ENCODE measurements around the gene CHRM2.

The CHRM2 gene

GRCh38 chr7:137036768-137037167, 168.3 kb downstream of the CHRM2 start:
- Histone ChIP-seq H3K4me1 (ENCODE audit: control insufficient read depth, low read length) (no peaks in the 10 kb centered on the region), H3F3A (ENCODE audit: control insufficient read depth, insufficient read depth) (no peaks in the 10 kb centered on the region), H3K27me3 (ENCODE audit: control insufficient read depth, low read length) (no peaks in the 10 kb centered on the region), H3K27ac (ENCODE audit: low read depth, low read length) (no peak overlapping the region), H3K4me3 (ENCODE audit: low read length) (no peak overlapping the region), H3K9me2 (replicated peaks; ENCODE audit: control insufficient read depth, low read length) (no peaks in the 10 kb centered on the region), H4K20me1 (ENCODE audit: control insufficient read depth, insufficient read depth, low read depth, low read length) (no peaks in the 10 kb centered on the region), H3K36me3 (ENCODE audit: control insufficient read depth, low read length) (no peaks in the 10 kb centered on the region), H3K4me2 (ENCODE audit: low read length) (no peak overlapping the region), H3K79me2 (ENCODE audit: control insufficient read depth, low read length) (no peaks in the 10 kb centered on the region), H3K9me3 (ENCODE audit: control insufficient read depth, insufficient read depth, low read length) (no peaks in the 10 kb centered on the region)
- TF ChIP-seq CTCF (IDR thresholded peaks at IDR 0.05; ENCODE audit: low read depth, low read length, poor library complexity, severe bottlenecking) (no peak), EZH2phosphoT487 (IDR thresholded peaks at IDR 0.05; ENCODE audit: borderline replicate concordance, low read length) (no peak)

GRCh38 chr7:137038706-137039105, 170.3 kb downstream of the CHRM2 start:
- Histone ChIP-seq H3K9me2 (replicated peaks; ENCODE audit: control insufficient read depth, low read length) (no peaks in the 10 kb centered on the region), H3K27ac (ENCODE audit: low read depth, low read length) (no peak overlapping the region), H3F3A (ENCODE audit: control insufficient read depth, insufficient read depth) (no peaks in the 10 kb centered on the region), H3K4me1 (ENCODE audit: control insufficient read depth, low read length) (no peaks in the 10 kb centered on the region), H4K20me1 (ENCODE audit: control insufficient read depth, insufficient read depth, low read depth, low read length) (no peaks in the 10 kb centered on the region), H3K79me2 (ENCODE audit: control insufficient read depth, low read length) (no peaks in the 10 kb centered on the region), H3K9me3 (ENCODE audit: control insufficient read depth, insufficient read depth, low read length) (no peaks in the 10 kb centered on the region), H3K4me3 (ENCODE audit: low read length) (no peak overlapping the region), H3K4me2 (ENCODE audit: low read length) (no peak overlapping the region), H3K27me3 (ENCODE audit: control insufficient read depth, low read length) (no peaks in the 10 kb centered on the region), H3K36me3 (ENCODE audit: control insufficient read depth, low read length) (no peaks in the 10 kb centered on the region)
- TF ChIP-seq EZH2phosphoT487 (IDR thresholded peaks at IDR 0.05; ENCODE audit: borderline replicate concordance, low read length) (no peak), CTCF (IDR thresholded peaks at IDR 0.05; ENCODE audit: low read depth, low read length, poor library complexity, severe bottlenecking) (no peak)

GRCh38 chr7:137040745-137041144, 172.3 kb downstream of the CHRM2 start:
- no peak overlapping the region for H3K4me3 ChIP-seq (ENCODE audit: low read length)
- no peaks in the 10 kb centered on the region for H3K36me3 ChIP-seq (ENCODE audit: control insufficient read depth, low read length)
- no peaks in the 10 kb centered on the region for H4K20me1 ChIP-seq (ENCODE audit: control insufficient read depth, insufficient read depth, low read depth, low read length)
- no peaks in the 10 kb centered on the region for H3K27me3 ChIP-seq (ENCODE audit: control insufficient read depth, low read length)
- TF ChIP-seq CTCF (IDR thresholded peaks at IDR 0.05; ENCODE audit: low read depth, low read length, poor library complexity, severe bottlenecking) = no peak
- no peak for TF ChIP-seq EZH2phosphoT487 (IDR thresholded peaks at IDR 0.05; ENCODE audit: borderline replicate concordance, low read length)
- H3K79me2 ChIP-seq (ENCODE audit: control insufficient read depth, low read length) = no peaks in the 10 kb centered on the region
- no peaks in the 10 kb centered on the region for H3F3A ChIP-seq (ENCODE audit: control insufficient read depth, insufficient read depth)
- no peaks in the 10 kb centered on the region for H3K9me3 ChIP-seq (ENCODE audit: control insufficient read depth, insufficient read depth, low read length)
- no peaks in the 10 kb centered on the region for H3K4me1 ChIP-seq (ENCODE audit: control insufficient read depth, low read length)
- H3K9me2 ChIP-seq (replicated peaks; ENCODE audit: control insufficient read depth, low read length) = no peaks in the 10 kb centered on the region
- H3K27ac ChIP-seq (ENCODE audit: low read depth, low read length) = no peak overlapping the region
- H3K4me2 ChIP-seq (ENCODE audit: low read length) = no peak overlapping the region

- Histone ChIP-seq H3K4me1 (ENCODE audit: control insufficient read depth, low read length) (no peaks in the 10 kb centered on the region), H3K9me3 (ENCODE audit: control insufficient read depth, insufficient read depth, low read length) (no peaks in the 10 kb centered on the region), H3K79me2 (ENCODE audit: control insufficient read depth, low read length) (no peaks in the 10 kb centered on the region), H3K9me2 (replicated peaks; ENCODE audit: control insufficient read depth, low read length) (no peaks in the 10 kb centered on the region), H3K36me3 (ENCODE audit: control insufficient read depth, low read length) (no peaks in the 10 kb centered on the region), H3F3A (ENCODE audit: control insufficient read depth, insufficient read depth) (no peaks in the 10 kb centered on the region), H3K27ac (ENCODE audit: low read depth, low read length) (no peak overlapping the region), H4K20me1 (ENCODE audit: control insufficient read depth, insufficient read depth, low read depth, low read length) (no peaks in the 10 kb centered on the region), H3K4me2 (ENCODE audit: low read length) (no peak overlapping the region), H3K4me3 (ENCODE audit: low read length) (no peak overlapping the region), H3K27me3 (ENCODE audit: control insufficient read depth, low read length) (no peaks in the 10 kb centered on the region)
- no peak for TF ChIP-seq EZH2phosphoT487 (IDR thresholded peaks at IDR 0.05; ENCODE audit: borderline replicate concordance, low read length)
- no peak for TF ChIP-seq CTCF (IDR thresholded peaks at IDR 0.05; ENCODE audit: low read depth, low read length, poor library complexity, severe bottlenecking)
Measured at GRCh38 chr7:137045573-137045972, 177.1 kb downstream of the CHRM2 start.
